IPS-15b (cell line): ENCODE data around the gene GPR137.

Source experiments
- H3K27me3 ChIP-seq: one replicate; pipeline ENCODE4 v1.6.1; 2013; ENCODE audit warnings: low read length; ENCODE audit not compliant: control insufficient read depth, insufficient read depth
- H3K36me3 ChIP-seq: one replicate; pipeline ENCODE4 v1.6.1; 2013; ENCODE audit warnings: low read length; ENCODE audit not compliant: control insufficient read depth, insufficient read depth
- H3K4me1 ChIP-seq: one replicate; pipeline ENCODE4 v1.6.1; 2013; ENCODE audit warnings: mild to moderate bottlenecking, low read length; ENCODE audit not compliant: control insufficient read depth, insufficient read depth
- H3K4me3 ChIP-seq: one replicate; pipeline ENCODE4 v1.5.1; 2013; ENCODE audit warnings: low read depth, low read length
- H3K9ac ChIP-seq: one replicate; pipeline ENCODE4 v1.6.1; 2013; ENCODE audit warnings: low read depth, mild to moderate bottlenecking, low read length
- H3K9me3 ChIP-seq: one replicate; pipeline ENCODE4 v1.6.1; 2013; ENCODE audit warnings: mild to moderate bottlenecking, low read length; ENCODE audit not compliant: control insufficient read depth, insufficient read depth

The GPR137 gene

GRCh38 chr11:64268893-64269539 is 16.6 kb upstream of the GPR137 start:
- Histone ChIP-seq H3K4me3 (peak overlapping the region; percentile 65), H3K27me3 (no peaks in the 10 kb centered on the region), H3K4me1 (no peaks in the 10 kb centered on the region), H3K9me3 (no peaks in the 10 kb centered on the region), H3K36me3 (peaks cover 32% of the 10 kb centered on the region), H3K9ac (peak overlapping the region; percentile 89)

- H3K9ac ChIP-seq = peak overlapping the region; percentile 98
- H3K36me3 ChIP-seq = peaks cover 25% of the 10 kb centered on the region
- peak overlapping the region; percentile 99 for H3K4me3 ChIP-seq
- H3K4me1 ChIP-seq = no peaks in the 10 kb centered on the region
- H3K27me3 ChIP-seq = no peaks in the 10 kb centered on the region
- H3K9me3 ChIP-seq = no peaks in the 10 kb centered on the region
Observed at GRCh38 chr11:64269540-64270220, 16.0 kb upstream of the GPR137 start.

- no peak overlapping the region for H3K9ac ChIP-seq
Observed at GRCh38 chr11:64275031-64275800, 10.4 kb upstream of the GPR137 start.

GRCh38 chr11:64275841-64276240 is 9.8 kb upstream of the GPR137 start:
- no peaks in the 10 kb centered on the region for H3K4me1 ChIP-seq
- no peaks in the 10 kb centered on the region for H3K9me3 ChIP-seq
- no peak overlapping the region for H3K9ac ChIP-seq
- no peak overlapping the region for H3K4me3 ChIP-seq
- peaks cover 7% of the 10 kb centered on the region for H3K36me3 ChIP-seq
- H3K27me3 ChIP-seq = no peaks in the 10 kb centered on the region

More at GRCh38 chr11:64275031-64275800, 10.4 kb upstream of the GPR137 start:
- no peaks in the 10 kb centered on the region for H3K9me3 ChIP-seq
- H3K4me3 ChIP-seq = no peak overlapping the region
- H3K36me3 ChIP-seq = peaks cover 7% of the 10 kb centered on the region
- H3K27me3 ChIP-seq = no peaks in the 10 kb centered on the region
- no peaks in the 10 kb centered on the region for H3K4me1 ChIP-seq

GRCh38 chr11:64276653-64277431 is 8.8 kb upstream of the GPR137 start:
- Histone ChIP-seq H3K9me3 (no peaks in the 10 kb centered on the region), H3K27me3 (no peaks in the 10 kb centered on the region), H3K4me1 (no peaks in the 10 kb centered on the region), H3K36me3 (peaks cover 7% of the 10 kb centered on the region), H3K4me3 (no peak overlapping the region), H3K9ac (no peak overlapping the region)

GRCh38 chr11:64278576-64279190 is 7.0 kb upstream of the GPR137 start:
- no peak overlapping the region for H3K9ac ChIP-seq
- H3K36me3 ChIP-seq = peaks cover 3% of the 10 kb centered on the region
- no peaks in the 10 kb centered on the region for H3K9me3 ChIP-seq
- no peak overlapping the region for H3K4me3 ChIP-seq
- no peaks in the 10 kb centered on the region for H3K4me1 ChIP-seq
- H3K27me3 ChIP-seq = no peaks in the 10 kb centered on the region

- no peaks in the 10 kb centered on the region for H3K27me3 ChIP-seq
- no peak overlapping the region for H3K9ac ChIP-seq
- H3K9me3 ChIP-seq = no peaks in the 10 kb centered on the region
- no peaks in the 10 kb centered on the region for H3K36me3 ChIP-seq
- no peaks in the 10 kb centered on the region for H3K4me1 ChIP-seq
- no peak overlapping the region for H3K4me3 ChIP-seq
Observed at GRCh38 chr11:64281957-64282770, 3.5 kb upstream of the GPR137 start.

- peaks cover 2% of the 10 kb centered on the region for H3K27me3 ChIP-seq
- H3K4me3 ChIP-seq = no peak overlapping the region
- no peaks in the 10 kb centered on the region for H3K4me1 ChIP-seq
- no peak overlapping the region for H3K9ac ChIP-seq
- H3K9me3 ChIP-seq = no peaks in the 10 kb centered on the region
- H3K36me3 ChIP-seq = no peaks in the 10 kb centered on the region
Observed at GRCh38 chr11:64283092-64283491, 2.6 kb upstream of the GPR137 start.

GRCh38 chr11:64284048-64284961 is 1.3 kb upstream of the GPR137 start, which contains the start of gene BAD:
Gene BAD, minus strand, starts transcription at chr11:64284665. Its CDS starts 297 bp downstream, at chr11:64284368.
- H3K9me3 ChIP-seq = no peaks in the 10 kb centered on the region
- no peaks in the 10 kb centered on the region for H3K36me3 ChIP-seq
- peaks cover 3% of the 10 kb centered on the region for H3K27me3 ChIP-seq
- no peaks in the 10 kb centered on the region for H3K4me1 ChIP-seq
- H3K4me3 ChIP-seq = peak within 1 kb of the TSS; percentile 87
- peak within 1 kb of the TSS; percentile 60 for H3K9ac ChIP-seq
